Vagina (tissue), 2 donors: ENCODE measurements around the gene PDYN. TPM values are rescaled to one million over a fixed set of nuclear protein-coding genes. Genes with fewer than 3 reads are reported as not detected.
A peak's percentile ranks its signal among the peaks of the same experiment; 100 is the strongest.

Source experiments
- DNase-seq, 2 donors: peaks; one replicate each; pipeline ENCODE4 v3.0.0-alpha.2; 2017; ENCODE audit errors: extremely low spot score in 2 of 2
- H3K27ac ChIP-seq: fragments of 200-600 bp; sonication (generic); one replicate; pipeline ENCODE4 v1.5.1; 2019
- H3K27me3 ChIP-seq: fragments of 200-600 bp; sonication (generic); one replicate; pipeline ENCODE4 v1.5.1; 2019
- H3K36me3 ChIP-seq, 2 donors: fragments of 200-600 bp; sonication (generic); one replicate each; pipeline ENCODE4 v1.5.1; 2017 to 2019
- H3K4me1 ChIP-seq: fragments of 200-600 bp; sonication (generic); one replicate; pipeline ENCODE4 v1.5.1; 2019
- H3K4me3 ChIP-seq, 2 donors: fragments of 200-600 bp; sonication (generic); 1 replicate in 1 of 2; 2 replicates in 1 of 2; pipeline ENCODE4 v1.5.1; 2016 to 2019
- H3K9me3 ChIP-seq: fragments of 200-600 bp; sonication (generic); one replicate; pipeline ENCODE4 v1.5.1; 2019
- CTCF ChIP-seq, 3 experiments: fragments of 450-650 bp in 2 of 3; fragments of 200-600 bp in 1 of 3; sonication (generic) in 1 of 3; IDR thresholded peaks; one replicate each; pipeline ENCODE4 v1.5.1; 2017 to 2019; ENCODE audit warnings: antibody characterized with exemption in 3 of 3, mild to moderate bottlenecking in 2 of 3, moderate library complexity in 2 of 3
- POLR2A ChIP-seq, 2 donors: fragments of 450-650 bp; IDR thresholded peaks; one replicate each; pipeline ENCODE4 v1.6.1; 2017; ENCODE audit warnings: antibody characterized with exemption in 2 of 2, mild to moderate bottlenecking in 2 of 2, moderate library complexity in 2 of 2
- POLR2AphosphoS5 ChIP-seq, 2 donors: sonication (generic); formaldehyde crosslinking; IDR thresholded peaks; one replicate each; pipeline ENCODE4 v1.9.0; 2017; ENCODE audit warnings: antibody characterized with exemption in 2 of 2, mild to moderate bottlenecking in 2 of 2, low read depth in 1 of 2; ENCODE audit not compliant: insufficient read depth in 1 of 2
- intact Hi-C: fragments of 100-400 bp; cut with DNase I; formaldehyde crosslinking; loops from one replicate; pipeline ENCODE4 v1.15.1; 2023
- total RNA-seq: library from RNA; depleted of rRNA; stranded (reverse); fragments of >200 nt; gene quantifications from one replicate; pipeline ENCODE4 v1.2.3, GENCODE V29; 2016

PDYN gene
- total RNA-seq, 1 donor from 2014 or later: not detected

GRCh38 chr20:2006452-2007361 is 12.8 kb upstream of the PDYN start:
- intact Hi-C loops: no loop called here
- no peak for TF ChIP-seq POLR2A (IDR thresholded peaks at IDR 0.05)
- TF ChIP-seq CTCF (IDR thresholded peaks at IDR 0.05): peak in 2 of 3 experiments; percentile 19 to 39
- TF ChIP-seq POLR2AphosphoS5 (IDR thresholded peaks at IDR 0.05; ENCODE audit: insufficient read depth in 1 of 2, low read depth in 1 of 2): no peak
- DNase-seq: peak in 1 of 2 donors; percentile 40
- Histone ChIP-seq H3K4me1 (no peaks in the 10 kb centered on the region), H3K4me3 (no peak overlapping the region), H3K27ac (no peak overlapping the region), H3K27me3 (no peaks in the 10 kb centered on the region), H3K9me3 (no peaks in the 10 kb centered on the region), H3K36me3 (no peaks in the 10 kb centered on the region)

DNA sequence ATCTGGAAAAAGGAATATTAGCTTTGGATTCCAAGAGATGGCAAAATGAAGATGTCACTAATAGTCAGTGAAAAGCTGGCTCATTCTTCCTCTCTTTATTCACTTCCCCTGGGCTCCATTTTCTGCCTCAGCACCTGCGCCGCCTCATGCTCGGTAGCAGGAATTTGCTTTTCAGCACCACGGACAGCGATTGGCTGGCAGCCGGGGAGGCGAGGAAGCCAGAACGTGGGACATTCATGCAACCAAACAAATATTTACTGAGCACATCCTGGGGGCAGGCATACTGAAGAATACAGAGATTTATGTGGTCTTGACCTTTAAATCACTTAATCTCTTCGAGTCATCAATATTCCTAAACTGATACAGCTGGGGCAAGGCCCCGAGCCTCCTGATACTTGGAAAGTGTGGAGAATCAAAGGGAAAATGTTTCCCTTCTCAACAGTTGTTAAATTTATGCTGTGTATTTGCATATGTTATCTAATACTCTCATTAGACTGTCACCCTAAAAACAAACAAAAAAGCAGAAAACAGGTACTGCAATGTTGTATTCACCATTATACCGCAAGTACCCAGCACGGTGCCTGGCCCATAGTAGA is 12.1 kb upstream of the PDYN start:
- Histone ChIP-seq H3K4me1 (no peaks in the 10 kb centered on the region), H3K27ac (no peak overlapping the region), H3K9me3 (no peaks in the 10 kb centered on the region), H3K4me3 (no peak overlapping the region), H3K27me3 (no peaks in the 10 kb centered on the region), H3K36me3 (no peaks in the 10 kb centered on the region)
- intact Hi-C loops: no loop called here
- DNase-seq: peak in 1 of 2 donors; percentile 18
- TF ChIP-seq POLR2AphosphoS5 (IDR thresholded peaks at IDR 0.05; ENCODE audit: insufficient read depth in 1 of 2, low read depth in 1 of 2) (no peak), CTCF (IDR thresholded peaks at IDR 0.05) (no peak), POLR2A (IDR thresholded peaks at IDR 0.05) (no peak)

- TF ChIP-seq CTCF (IDR thresholded peaks at IDR 0.05): no peak
- no peak for TF ChIP-seq POLR2A (IDR thresholded peaks at IDR 0.05)
- TF ChIP-seq POLR2AphosphoS5 (IDR thresholded peaks at IDR 0.05; ENCODE audit: insufficient read depth in 1 of 2, low read depth in 1 of 2): no peak
- DNase-seq: peak in 1 of 2 donors; percentile 5
- H3K27me3 ChIP-seq: no peaks in the 10 kb centered on the region
- no peaks in the 10 kb centered on the region for H3K4me1 ChIP-seq
- no peaks in the 10 kb centered on the region for H3K36me3 ChIP-seq
- H3K9me3 ChIP-seq: no peaks in the 10 kb centered on the region
- H3K4me3 ChIP-seq: no peak overlapping the region
- intact Hi-C loops: no loop called here
- no peak overlapping the region for H3K27ac ChIP-seq
Measured at GRCh38 chr20:2005359-2005758, 11.5 kb upstream of the PDYN start.

GRCh38 chr20:2004171-2004570 is 10.3 kb upstream of the PDYN start:
- Histone ChIP-seq H3K9me3 (no peaks in the 10 kb centered on the region), H3K27ac (no peak overlapping the region), H3K4me3 (no peak overlapping the region), H3K27me3 (no peaks in the 10 kb centered on the region), H3K36me3 (no peaks in the 10 kb centered on the region), H3K4me1 (no peaks in the 10 kb centered on the region)
- TF ChIP-seq POLR2A (IDR thresholded peaks at IDR 0.05) (no peak), POLR2AphosphoS5 (IDR thresholded peaks at IDR 0.05; ENCODE audit: insufficient read depth in 1 of 2, low read depth in 1 of 2) (no peak), CTCF (IDR thresholded peaks at IDR 0.05) (no peak)
- no peak for DNase-seq
- intact Hi-C loops: no loop called here

GRCh38 chr20:2002365-2002764 is 8.5 kb upstream of the PDYN start:
- no peaks in the 10 kb centered on the region for H3K36me3 ChIP-seq
- TF ChIP-seq POLR2A (IDR thresholded peaks at IDR 0.05): no peak
- TF ChIP-seq POLR2AphosphoS5 (IDR thresholded peaks at IDR 0.05; ENCODE audit: insufficient read depth in 1 of 2, low read depth in 1 of 2): no peak
- no peak for TF ChIP-seq CTCF (IDR thresholded peaks at IDR 0.05)
- H3K4me1 ChIP-seq: no peaks in the 10 kb centered on the region
- no peak overlapping the region for H3K27ac ChIP-seq
- H3K4me3 ChIP-seq: no peak overlapping the region
- no peaks in the 10 kb centered on the region for H3K27me3 ChIP-seq
- intact Hi-C loops: no loop called here
- peak in 1 of 2 donors; percentile 42 for DNase-seq
- H3K9me3 ChIP-seq: no peaks in the 10 kb centered on the region
